Activated naive CD8-positive, alpha-beta T cell treated with anti-CD3 and anti-CD28 coated beads, Interleukin-2, amount 50 U/mL, for 24 hours (primary cell): ENCODE measurements around the gene PLEKHA1.

ENCODE experiments used
- ATAC-seq: fragments of 150-1000 bp; cut with Tn5 transposase; one replicate; pipeline ENCODE4 v1.10.0; 2021
- DNase-seq: peaks from one replicate; pipeline ENCODE4 v3.0.0; 2021
- H3K27ac Mint-ChIP-seq: one replicate; pipeline ENCODE4 v1.8.0; 2021; ENCODE audit warnings: mild to moderate bottlenecking, mixed read lengths
- H3K27me3 Mint-ChIP-seq: one replicate; pipeline ENCODE4 v1.8.0; 2021; ENCODE audit warnings: mixed read lengths
- H3K36me3 Mint-ChIP-seq: one replicate; pipeline ENCODE4 v1.8.0; 2021; ENCODE audit warnings: low read depth, mixed read lengths
- H3K4me1 Mint-ChIP-seq: one replicate; pipeline ENCODE4 v1.8.0; 2021; ENCODE audit warnings: mixed read lengths
- H3K4me3 Mint-ChIP-seq: one replicate; pipeline ENCODE4 v1.8.0; 2021; ENCODE audit warnings: mild to moderate bottlenecking, moderate library complexity, mixed read lengths
- H3K9me3 Mint-ChIP-seq: one replicate; pipeline ENCODE4 v1.8.0; 2021; ENCODE audit warnings: mixed read lengths

PLEKHA1 gene

GRCh38 chr10:122417667-122418066 lies 43.2 kb downstream of the PLEKHA1 start:
- ATAC-seq (no peak), DNase-seq (no peak)
- H3K4me3 Mint-ChIP-seq: no peak overlapping the region
- peaks cover 78% of the 10 kb centered on the region for H3K4me1 Mint-ChIP-seq
- peaks cover 49% of the 10 kb centered on the region for H3K36me3 Mint-ChIP-seq
- no peaks in the 10 kb centered on the region for H3K27me3 Mint-ChIP-seq
- peak overlapping the region; percentile 70 for H3K27ac Mint-ChIP-seq
- H3K9me3 Mint-ChIP-seq: peaks cover 8% of the 10 kb centered on the region

- no peak for ATAC-seq
- H3K4me3 Mint-ChIP-seq: no peak overlapping the region
- DNase-seq: no peak
- H3K27ac Mint-ChIP-seq: no peak overlapping the region
- H3K9me3 Mint-ChIP-seq: peaks cover 8% of the 10 kb centered on the region
- peaks cover 86% of the 10 kb centered on the region for H3K4me1 Mint-ChIP-seq
- H3K27me3 Mint-ChIP-seq: no peaks in the 10 kb centered on the region
- peaks cover 47% of the 10 kb centered on the region for H3K36me3 Mint-ChIP-seq
Observed at GRCh38 chr10:122419016-122419415, 44.5 kb downstream of the PLEKHA1 start.

- H3K4me3 Mint-ChIP-seq: no peak overlapping the region
- H3K27ac Mint-ChIP-seq: no peak overlapping the region
- DNase-seq (no peak), ATAC-seq (no peak)
- H3K27me3 Mint-ChIP-seq: no peaks in the 10 kb centered on the region
- peaks cover 42% of the 10 kb centered on the region for H3K36me3 Mint-ChIP-seq
- H3K9me3 Mint-ChIP-seq: peaks cover 8% of the 10 kb centered on the region
- H3K4me1 Mint-ChIP-seq: peaks cover 88% of the 10 kb centered on the region
Observed at GRCh38 chr10:122419876-122420623, 45.5 kb downstream of the PLEKHA1 start.

- Mint-ChIP-seq H3K4me3 (no peak overlapping the region), H3K36me3 (peaks cover 38% of the 10 kb centered on the region), H3K4me1 (peaks cover 83% of the 10 kb centered on the region), H3K27me3 (no peaks in the 10 kb centered on the region), H3K9me3 (peaks cover 8% of the 10 kb centered on the region), H3K27ac (no peak overlapping the region)
- DNase-seq: no peak
- ATAC-seq: no peak
Observed at GRCh38 chr10:122420624-122421007, 46.1 kb downstream of the PLEKHA1 start.

GRCh38 chr10:122421054-122421625 lies 46.6 kb downstream of the PLEKHA1 start:
- Mint-ChIP-seq H3K36me3 (peaks cover 36% of the 10 kb centered on the region), H3K27ac (peak overlapping the region; percentile 21), H3K4me3 (no peak overlapping the region), H3K4me1 (peaks cover 80% of the 10 kb centered on the region), H3K9me3 (peaks cover 8% of the 10 kb centered on the region), H3K27me3 (no peaks in the 10 kb centered on the region)
- DNase-seq (no peak), ATAC-seq (no peak)

GRCh38 chr10:122421742-122422141 lies 47.2 kb downstream of the PLEKHA1 start:
- H3K36me3 Mint-ChIP-seq: peaks cover 32% of the 10 kb centered on the region
- peak overlapping the region; percentile 55 for H3K27ac Mint-ChIP-seq
- H3K27me3 Mint-ChIP-seq: no peaks in the 10 kb centered on the region
- H3K4me1 Mint-ChIP-seq: peaks cover 76% of the 10 kb centered on the region
- peaks cover 8% of the 10 kb centered on the region for H3K9me3 Mint-ChIP-seq
- H3K4me3 Mint-ChIP-seq: no peak overlapping the region
- ATAC-seq (no peak), DNase-seq (no peak)

GRCh38 chr10:122422266-122422989 lies 47.9 kb downstream of the PLEKHA1 start:
- ATAC-seq (peak; percentile 69), DNase-seq (no peak)
- Mint-ChIP-seq H3K27me3 (no peaks in the 10 kb centered on the region), H3K27ac (no peak overlapping the region), H3K4me1 (peaks cover 75% of the 10 kb centered on the region), H3K36me3 (peaks cover 29% of the 10 kb centered on the region), H3K9me3 (peaks cover 4% of the 10 kb centered on the region), H3K4me3 (no peak overlapping the region)

GRCh38 chr10:122424059-122424458 lies 49.6 kb downstream of the PLEKHA1 start:
- H3K36me3 Mint-ChIP-seq: peaks cover 16% of the 10 kb centered on the region
- no peak overlapping the region for H3K27ac Mint-ChIP-seq
- H3K4me1 Mint-ChIP-seq: peaks cover 61% of the 10 kb centered on the region

GRCh38 chr10:122426829-122427228 lies 52.3 kb downstream of the PLEKHA1 start:
- H3K9me3 Mint-ChIP-seq: no peaks in the 10 kb centered on the region
- no peaks in the 10 kb centered on the region for H3K27me3 Mint-ChIP-seq
- DNase-seq: no peak
- H3K36me3 Mint-ChIP-seq: peaks cover 7% of the 10 kb centered on the region
- peaks cover 36% of the 10 kb centered on the region for H3K4me1 Mint-ChIP-seq
- H3K4me3 Mint-ChIP-seq: no peak overlapping the region
- ATAC-seq: no peak
- H3K27ac Mint-ChIP-seq: no peak overlapping the region

More at GRCh38 chr10:122424059-122424458, 49.6 kb downstream of the PLEKHA1 start:
- Mint-ChIP-seq H3K27me3 (no peaks in the 10 kb centered on the region), H3K9me3 (no peaks in the 10 kb centered on the region), H3K4me3 (no peak overlapping the region)
- no peak for DNase-seq
- no peak for ATAC-seq

GRCh38 chr10:122427280-122427679 lies 52.8 kb downstream of the PLEKHA1 start:
- no peak for ATAC-seq
- Mint-ChIP-seq H3K4me1 (peaks cover 31% of the 10 kb centered on the region), H3K27me3 (no peaks in the 10 kb centered on the region), H3K4me3 (no peak overlapping the region), H3K36me3 (peaks cover 6% of the 10 kb centered on the region), H3K27ac (no peak overlapping the region), H3K9me3 (no peaks in the 10 kb centered on the region)
- no peak for DNase-seq

- Mint-ChIP-seq H3K27me3 (no peaks in the 10 kb centered on the region), H3K4me3 (no peak overlapping the region), H3K4me1 (no peaks in the 10 kb centered on the region), H3K36me3 (no peaks in the 10 kb centered on the region), H3K27ac (no peak overlapping the region), H3K9me3 (peaks cover 2% of the 10 kb centered on the region)
- DNase-seq (no peak), ATAC-seq (no peak)
Observed at GRCh38 chr10:122435212-122435827, 60.8 kb downstream of the PLEKHA1 start.

GRCh38 chr10:122441961-122442360 lies 67.5 kb downstream of the PLEKHA1 start:
- Mint-ChIP-seq H3K27me3 (no peaks in the 10 kb centered on the region), H3K36me3 (no peaks in the 10 kb centered on the region), H3K4me1 (no peaks in the 10 kb centered on the region), H3K9me3 (peaks cover 4% of the 10 kb centered on the region), H3K4me3 (no peak overlapping the region), H3K27ac (no peak overlapping the region)
- DNase-seq (no peak), ATAC-seq (no peak)

- H3K9me3 Mint-ChIP-seq: peaks cover under 1% of the 10 kb centered on the region
- no peaks in the 10 kb centered on the region for H3K27me3 Mint-ChIP-seq
- DNase-seq: no peak
- H3K36me3 Mint-ChIP-seq: no peaks in the 10 kb centered on the region
- H3K4me3 Mint-ChIP-seq: no peak overlapping the region
- ATAC-seq: no peak
- H3K4me1 Mint-ChIP-seq: no peaks in the 10 kb centered on the region
- H3K27ac Mint-ChIP-seq: no peak overlapping the region
Observed at GRCh38 chr10:122445469-122445868, 71.0 kb downstream of the PLEKHA1 start.

- no peak for ATAC-seq
- no peak for DNase-seq
- H3K27me3 Mint-ChIP-seq: no peaks in the 10 kb centered on the region
- H3K27ac Mint-ChIP-seq: no peak overlapping the region
- no peak overlapping the region for H3K4me3 Mint-ChIP-seq
- no peaks in the 10 kb centered on the region for H3K9me3 Mint-ChIP-seq
- H3K4me1 Mint-ChIP-seq: no peaks in the 10 kb centered on the region
- no peaks in the 10 kb centered on the region for H3K36me3 Mint-ChIP-seq
Observed at GRCh38 chr10:122445904-122446303, 71.4 kb downstream of the PLEKHA1 start.
